ENCODE data around the gene RTCA.
"Not testable (repeated sequence)": the region's sequence is repeated elsewhere in the genome, so short reads cannot be mapped to it uniquely, and the experiment has no call there.

Gene RTCA

GRCh38 chr1:100261686-100262085 lies 4.3 kb upstream of the RTCA start:
- TF ChIP-seq, protein P1, sequence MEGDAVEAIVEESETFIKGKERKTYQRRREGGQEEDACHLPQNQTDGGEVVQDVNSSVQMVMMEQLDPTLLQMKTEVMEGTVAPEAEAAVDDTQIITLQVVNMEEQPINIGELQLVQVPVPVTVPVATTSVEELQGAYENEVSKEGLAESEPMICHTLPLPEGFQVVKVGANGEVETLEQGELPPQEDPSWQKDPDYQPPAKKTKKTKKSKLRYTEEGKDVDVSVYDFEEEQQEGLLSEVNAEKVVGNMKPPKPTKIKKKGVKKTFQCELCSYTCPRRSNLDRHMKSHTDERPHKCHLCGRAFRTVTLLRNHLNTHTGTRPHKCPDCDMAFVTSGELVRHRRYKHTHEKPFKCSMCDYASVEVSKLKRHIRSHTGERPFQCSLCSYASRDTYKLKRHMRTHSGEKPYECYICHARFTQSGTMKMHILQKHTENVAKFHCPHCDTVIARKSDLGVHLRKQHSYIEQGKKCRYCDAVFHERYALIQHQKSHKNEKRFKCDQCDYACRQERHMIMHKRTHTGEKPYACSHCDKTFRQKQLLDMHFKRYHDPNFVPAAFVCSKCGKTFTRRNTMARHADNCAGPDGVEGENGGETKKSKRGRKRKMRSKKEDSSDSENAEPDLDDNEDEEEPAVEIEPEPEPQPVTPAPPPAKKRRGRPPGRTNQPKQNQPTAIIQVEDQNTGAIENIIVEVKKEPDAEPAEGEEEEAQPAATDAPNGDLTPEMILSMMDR (IDR thresholded peaks at IDR 0.05; ENCODE audit: insufficient read depth, missing control alignments): no peak
- FAIRE-seq (no peak), DNase-seq (ENCODE audit: insufficient read length, low spot score) (no peak)

GRCh38 chr1:100264081-100264480 lies 1.9 kb upstream of the RTCA start:
- FAIRE-seq; DNase-seq (ENCODE audit: insufficient read length, low spot score): not testable (repeated sequence)

GRCh38 chr1:100265562-100265930 lies 470 bp upstream of the RTCA start:
- TF ChIP-seq, protein P1 (IDR thresholded peaks at IDR 0.05; ENCODE audit: insufficient read depth, missing control alignments): no peak
- DNase-seq (ENCODE audit: insufficient read length, low spot score) (no peak), FAIRE-seq (no peak)

DNA sequence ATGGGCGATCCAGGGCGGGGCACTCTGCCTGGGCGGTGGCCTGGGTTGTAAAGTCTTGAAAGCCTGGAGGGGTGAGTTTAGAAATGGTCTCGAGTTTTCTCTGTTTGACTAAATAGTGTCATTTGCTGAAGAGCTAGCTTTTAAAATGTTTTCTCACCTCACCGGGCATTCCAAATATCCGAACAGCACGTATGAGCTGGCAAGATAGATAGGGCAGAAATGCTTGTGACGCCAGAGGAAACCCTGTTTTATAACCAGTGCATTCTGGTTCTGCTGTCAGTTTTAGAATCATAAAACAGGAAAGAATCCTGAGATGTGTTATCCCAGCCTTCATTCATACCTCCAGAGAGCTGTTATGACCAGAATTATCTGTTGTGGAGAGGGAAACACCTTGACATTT lies 725 bp downstream of the RTCA start:
- DNase-seq (ENCODE audit: insufficient read length, low spot score): no peak
- TF ChIP-seq, protein P1 (IDR thresholded peaks at IDR 0.05; ENCODE audit: insufficient read depth, missing control alignments): no peak
- FAIRE-seq: no peak

GRCh38 chr1:100267284-100267683 lies 1.3 kb downstream of the RTCA start:
- no peak for FAIRE-seq
- TF ChIP-seq, protein P1 (IDR thresholded peaks at IDR 0.05; ENCODE audit: insufficient read depth, missing control alignments): no peak
- no peak for DNase-seq (ENCODE audit: insufficient read length, low spot score)

GRCh38 chr1:100268202-100268601 lies 2.2 kb downstream of the RTCA start:
- FAIRE-seq (no peak), DNase-seq (ENCODE audit: insufficient read length, low spot score) (no peak)

DNA sequence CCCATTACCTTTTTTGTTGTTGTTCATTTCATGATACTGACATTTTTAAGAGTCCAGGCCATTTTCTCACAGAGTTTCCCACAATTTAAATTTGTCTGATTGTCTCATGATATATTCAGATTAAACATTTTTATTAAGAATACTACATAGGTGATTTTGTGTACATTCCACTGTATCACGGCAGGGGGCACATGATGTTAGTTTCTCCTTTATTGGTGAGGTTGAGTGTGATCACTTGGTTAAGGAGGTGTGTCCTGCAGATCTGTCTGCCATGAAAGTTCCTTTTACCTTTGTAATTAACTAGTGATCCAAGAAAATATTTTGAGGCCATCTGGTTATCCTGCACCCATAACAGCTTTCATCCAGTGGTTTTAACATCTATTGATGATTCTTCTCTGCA lies 11.8 kb downstream of the RTCA start:
- DNase-seq (ENCODE audit: insufficient read length, low spot score): no peak
- TF ChIP-seq, protein P1 (IDR thresholded peaks at IDR 0.05; ENCODE audit: insufficient read depth, missing control alignments): no peak
- FAIRE-seq: no peak

More at GRCh38 chr1:100268202-100268601, 2.2 kb downstream of the RTCA start:
- TF ChIP-seq, protein P1 (IDR thresholded peaks at IDR 0.05; ENCODE audit: insufficient read depth, missing control alignments): no peak

DNA sequence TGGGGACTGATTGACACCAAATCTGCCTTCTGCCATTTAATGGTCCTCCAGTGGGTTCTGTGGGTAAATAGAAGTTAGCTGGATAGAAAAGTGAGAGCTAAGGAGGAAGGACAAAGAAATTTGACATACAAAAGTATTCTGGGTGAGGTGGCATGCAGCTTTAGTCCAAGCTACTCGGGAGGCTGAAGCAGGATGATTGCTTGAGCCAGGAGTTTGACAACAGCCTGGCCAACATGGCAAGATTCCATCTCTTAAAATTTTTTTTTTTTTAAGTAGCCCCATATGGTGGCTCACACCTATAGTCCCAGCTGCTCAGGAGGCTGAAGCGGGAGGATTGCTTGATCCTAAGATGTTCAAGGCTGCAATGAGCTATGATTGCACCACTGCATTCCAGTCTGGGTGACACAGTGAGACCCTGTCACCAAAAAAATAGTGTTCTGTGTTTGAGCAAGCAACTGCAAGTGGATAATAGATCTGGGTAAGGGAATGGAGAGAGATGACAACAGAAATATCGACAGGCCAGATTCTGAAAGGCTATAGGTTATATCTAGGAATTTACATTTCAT lies 13.4 kb downstream of the RTCA start:
- FAIRE-seq (no peak), DNase-seq (ENCODE audit: insufficient read length, low spot score) (no peak)
- TF ChIP-seq, protein P1 (IDR thresholded peaks at IDR 0.05; ENCODE audit: insufficient read depth, missing control alignments): no peak
